GM06990 (cell line): ENCODE data around the gene NAA80.
A peak's percentile ranks its signal among the peaks of the same experiment; 100 is the strongest.

Experiments used
- DNase-seq: peaks from one replicate; pipeline ENCODE4 v3.0.0-alpha.2; 2011; ENCODE audit not compliant: insufficient read length; ENCODE audit errors: extremely low read depth
- H3K27me3 ChIP-seq: replicated peaks from 2 replicates; pipeline ENCODE4 v1.6.0; 2011; ENCODE audit warnings: low read length; ENCODE audit not compliant: control insufficient read depth, insufficient read depth
- H3K36me3 ChIP-seq: 2 replicates; pipeline ENCODE4 v1.5.1; 2011; ENCODE audit warnings: low read length; ENCODE audit not compliant: control insufficient read depth, insufficient read depth
- H3K4me3 ChIP-seq: replicated peaks from 2 replicates; pipeline ENCODE4 v1.5.1; 2011; ENCODE audit warnings: low read depth, mild to moderate bottlenecking, control low read depth, low read length
- CTCF ChIP-seq: IDR thresholded peaks from 2 replicates; pipeline ENCODE4 v1.5.1; 2011; ENCODE audit warnings: low read length, control low read depth, mild to moderate bottlenecking, inconsistent platforms; ENCODE audit not compliant: insufficient read depth, poor library complexity, severe bottlenecking

NAA80 gene

GRCh38 chr3:50319181-50319893, 20.1 kb upstream of the NAA80 start:
- H3K36me3 ChIP-seq: peaks cover 7% of the 10 kb centered on the region
- H3K27me3 ChIP-seq: no peaks in the 10 kb centered on the region
- no peak overlapping the region for H3K4me3 ChIP-seq

GRCh38 chr3:50318615-50319014, 19.4 kb upstream of the NAA80 start:
- H3K4me3 ChIP-seq: no peak overlapping the region
- no peaks in the 10 kb centered on the region for H3K27me3 ChIP-seq
- peaks cover 5% of the 10 kb centered on the region for H3K36me3 ChIP-seq
- DNase-seq: no peak
- no peak for TF ChIP-seq CTCF

More at GRCh38 chr3:50319181-50319893, 20.1 kb upstream of the NAA80 start:
- no peak for TF ChIP-seq CTCF
- DNase-seq: no peak

- no peak for DNase-seq
- H3K4me3 ChIP-seq: no peak overlapping the region
These were observed 19.0 kb upstream of the NAA80 start for GRCh38 chr3:50318163-50318562.

GRCh38 chr3:50317300-50317699, 18.1 kb upstream of the NAA80 start:
- H3K4me3 ChIP-seq: no peak overlapping the region
- DNase-seq: no peak
- no peaks in the 10 kb centered on the region for H3K27me3 ChIP-seq
- H3K36me3 ChIP-seq: peaks cover 5% of the 10 kb centered on the region
- no peak for TF ChIP-seq CTCF

More at GRCh38 chr3:50318163-50318562, 19.0 kb upstream of the NAA80 start:
- H3K36me3 ChIP-seq: peaks cover 5% of the 10 kb centered on the region
- no peak for TF ChIP-seq CTCF
- no peaks in the 10 kb centered on the region for H3K27me3 ChIP-seq

- no peak for TF ChIP-seq CTCF
- Histone ChIP-seq H3K4me3 (no peak overlapping the region), H3K27me3 (no peaks in the 10 kb centered on the region), H3K36me3 (peaks cover 5% of the 10 kb centered on the region)
- DNase-seq: peak; percentile 65
These were observed 17.5 kb upstream of the NAA80 start for GRCh38 chr3:50316657-50317242.
